ENCODE results near the gene ANKRD29.

GRCh38 chr18:23567671-23568070 lies 95.0 kb downstream of the ANKRD29 start:
- TF ChIP-seq ZNF132 (tag by site-specific recombination; IDR thresholded peaks at IDR 0.05; ENCODE audit: borderline replicate concordance) (no peak), YY1 (tag by site-specific recombination; IDR thresholded peaks at IDR 0.05) (no peak), CTCF (tag by site-specific recombination; IDR thresholded peaks at IDR 0.05) (no peak), ZNF274 (IDR thresholded peaks at IDR 0.05; ENCODE audit: low read length) (no peak), ZNF274 (tag by site-specific recombination; IDR thresholded peaks at IDR 0.05; ENCODE audit: borderline replicate concordance) (no peak), ZNF624 (tag by site-specific recombination; IDR thresholded peaks at IDR 0.05) (no peak), REST (tag by site-specific recombination; IDR thresholded peaks at IDR 0.05) (no peak), PBX3 (CRISPR knock-in tag; IDR thresholded peaks at IDR 0.05) (no peak), ZNF302 (tag by site-specific recombination; IDR thresholded peaks at IDR 0.05; ENCODE audit: low read depth) (no peak), KLF10 (tag by site-specific recombination; IDR thresholded peaks at IDR 0.05) (no peak), SALL2 (tag by site-specific recombination; IDR thresholded peaks at IDR 0.05; ENCODE audit: borderline replicate concordance) (no peak), PRDM1 (tag by site-specific recombination; IDR thresholded peaks at IDR 0.05) (no peak), ZNF292 (tag by site-specific recombination; IDR thresholded peaks at IDR 0.05; ENCODE audit: borderline replicate concordance, low read depth) (no peak)
- TF ChIP-seq, protein P1, sequence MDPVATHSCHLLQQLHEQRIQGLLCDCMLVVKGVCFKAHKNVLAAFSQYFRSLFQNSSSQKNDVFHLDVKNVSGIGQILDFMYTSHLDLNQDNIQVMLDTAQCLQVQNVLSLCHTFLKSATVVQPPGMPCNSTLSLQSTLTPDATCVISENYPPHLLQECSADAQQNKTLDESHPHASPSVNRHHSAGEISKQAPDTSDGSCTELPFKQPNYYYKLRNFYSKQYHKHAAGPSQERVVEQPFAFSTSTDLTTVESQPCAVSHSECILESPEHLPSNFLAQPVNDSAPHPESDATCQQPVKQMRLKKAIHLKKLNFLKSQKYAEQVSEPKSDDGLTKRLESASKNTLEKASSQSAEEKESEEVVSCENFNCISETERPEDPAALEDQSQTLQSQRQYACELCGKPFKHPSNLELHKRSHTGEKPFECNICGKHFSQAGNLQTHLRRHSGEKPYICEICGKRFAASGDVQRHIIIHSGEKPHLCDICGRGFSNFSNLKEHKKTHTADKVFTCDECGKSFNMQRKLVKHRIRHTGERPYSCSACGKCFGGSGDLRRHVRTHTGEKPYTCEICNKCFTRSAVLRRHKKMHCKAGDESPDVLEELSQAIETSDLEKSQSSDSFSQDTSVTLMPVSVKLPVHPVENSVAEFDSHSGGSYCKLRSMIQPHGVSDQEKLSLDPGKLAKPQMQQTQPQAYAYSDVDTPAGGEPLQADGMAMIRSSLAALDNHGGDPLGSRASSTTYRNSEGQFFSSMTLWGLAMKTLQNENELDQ (tag by site-specific recombination; IDR thresholded peaks at IDR 0.05; ENCODE audit: low read depth) = no peak

All from HEK293 (cell line).